NCI-H748 (cell line): ENCODE data around the gene GPX3.

ENCODE experiments used
- DNase-seq: peaks from one replicate; lab custom pipeline; 2025; ENCODE audit not compliant: unreplicated experiment; lab: John Stamatoyannopoulos, UW

GPX3 gene

GRCh38 chr5:151033217-151033934 lies 13.0 kb downstream of the GPX3 start:
- DNase-seq: no peak

GRCh38 chr5:151034422-151035379 lies 14.3 kb downstream of the GPX3 start:
- no peak for DNase-seq

GRCh38 chr5:151036556-151036955 lies 16.2 kb downstream of the GPX3 start:
- DNase-seq: peak; percentile 77

GRCh38 chr5:151037561-151038411 lies 17.4 kb downstream of the GPX3 start:
- no peak for DNase-seq

GRCh38 chr5:151038412-151038745 lies 18.0 kb downstream of the GPX3 start:
- DNase-seq: no peak

- DNase-seq: no peak
Measured at GRCh38 chr5:151038801-151039238, 18.4 kb downstream of the GPX3 start.

GRCh38 chr5:151039665-151040064 lies 19.3 kb downstream of the GPX3 start:
- DNase-seq: no peak

GRCh38 chr5:151040211-151040747 lies 19.9 kb downstream of the GPX3 start:
- no peak for DNase-seq

GRCh38 chr5:151041577-151042268 lies 21.3 kb downstream of the GPX3 start:
- DNase-seq: no peak

GRCh38 chr5:151042453-151043093 lies 22.2 kb downstream of the GPX3 start:
- DNase-seq: no peak

GRCh38 chr5:151047814-151048425 lies 27.5 kb downstream of the GPX3 start:
- no peak for DNase-seq

GRCh38 chr5:151048526-151048925 lies 28.1 kb downstream of the GPX3 start:
- no peak for DNase-seq

GRCh38 chr5:151051066-151051930 lies 30.9 kb downstream of the GPX3 start:
- peak; percentile 45 for DNase-seq

GRCh38 chr5:151051931-151052608 lies 31.7 kb downstream of the GPX3 start:
- DNase-seq: no peak

GRCh38 chr5:151052836-151053235 lies 32.4 kb downstream of the GPX3 start:
- no peak for DNase-seq

GRCh38 chr5:151053796-151054462 lies 33.5 kb downstream of the GPX3 start:
- no peak for DNase-seq

GRCh38 chr5:151054709-151055108 lies 34.3 kb downstream of the GPX3 start:
- DNase-seq: no peak
